BLaER1 treated with 17β-estradiol and CSF1 and Interleukin-3, amounts not matched to agents 10 nM and 100 nM (cell line): ENCODE results near the gene ZNF488.

Source experiments
- H3K27ac ChIP-seq, 11 experiments: shearing (Covaris generic); formaldehyde crosslinking; 2 replicates each; pipeline ENCODE4 v1.8.1; 2022
- H3K27me3 ChIP-seq, 11 experiments: shearing (Covaris generic); formaldehyde crosslinking; 2 replicates each; pipeline ENCODE4 v1.8.1; 2022
- H3K36me3 ChIP-seq, 11 experiments: shearing (Covaris generic); formaldehyde crosslinking; 2 replicates each; pipeline ENCODE4 v1.8.1; 2022
- H3K4me1 ChIP-seq, 10 experiments: shearing (Covaris generic); formaldehyde crosslinking; 2 replicates each; pipeline ENCODE4 v1.8.1; 2022
- H3K4me2 ChIP-seq, 11 experiments: shearing (Covaris generic); formaldehyde crosslinking; 2 replicates each; pipeline ENCODE4 v1.8.1; 2022
- H3K4me3 ChIP-seq, 10 experiments: shearing (Covaris generic); formaldehyde crosslinking; 2 replicates each; pipeline ENCODE4 v1.8.1; 2022
- H3K9ac ChIP-seq, 11 experiments: shearing (Covaris generic); formaldehyde crosslinking; 2 replicates each; pipeline ENCODE4 v1.8.1; 2022
- H3K9me3 ChIP-seq, 11 experiments: shearing (Covaris generic); formaldehyde crosslinking; replicated peaks in 1 of 11; 2 replicates each; pipeline ENCODE4 v1.8.1; 2022
- H4K20me1 ChIP-seq, 11 experiments: shearing (Covaris generic); formaldehyde crosslinking; 2 replicates each; pipeline ENCODE4 v1.8.1; 2022
- Cebpa-rat ChIP-seq, 11 experiments: shearing (Covaris generic); IDR thresholded peaks; 2 replicates each; pipeline ENCODE4 v1.8.1; 2022

The ZNF488 gene

DNA sequence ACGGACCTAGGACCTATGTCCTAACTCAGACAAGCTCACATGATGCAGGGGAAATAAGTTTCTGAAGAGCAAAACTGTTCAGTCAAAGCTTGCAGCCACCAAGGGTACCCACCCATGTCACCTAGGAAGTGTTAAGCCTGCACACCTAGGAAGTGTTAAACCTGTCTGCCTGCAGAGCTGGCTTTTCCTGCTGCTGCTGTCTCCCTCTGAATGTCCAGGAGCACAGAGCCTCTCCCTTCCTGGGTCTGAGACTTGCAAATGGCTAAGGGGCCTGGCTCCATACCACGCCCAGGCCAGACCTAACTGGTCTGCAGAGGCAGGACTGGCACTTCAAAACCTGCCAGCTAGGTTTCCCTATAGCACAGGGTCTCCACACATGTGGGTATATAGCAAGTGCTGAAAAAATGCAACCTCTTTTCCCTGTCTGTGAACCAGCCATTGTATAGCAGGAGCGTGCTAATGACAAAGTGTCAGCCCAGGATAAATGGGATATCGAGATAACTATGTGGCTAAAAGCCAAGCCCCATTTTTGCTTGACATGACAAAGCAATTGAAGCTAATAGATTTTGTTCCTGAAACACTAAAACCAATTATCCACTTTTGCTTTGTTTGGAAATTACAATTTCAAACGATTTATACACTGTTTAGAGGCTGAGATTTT lies 60.3 kb downstream of the ZNF488 start:
- TF ChIP-seq Cebpa-rat (IDR thresholded peaks at IDR 0.05): no peak
- Histone ChIP-seq H3K27ac (no peak overlapping the region), H3K27me3 (no peaks in the 10 kb centered on the region), H3K9me3 (no peaks in the 10 kb centered on the region), H3K4me1 (no peaks in the 10 kb centered on the region), H3K4me3 (no peak overlapping the region), H4K20me1 (peaks cover 0 to 4% (median 0%) of the 10 kb centered on the region in 11 experiments; a peak in 1 of 22 replicates), H3K4me2 (no peak overlapping the region), H3K36me3 (no peaks in the 10 kb centered on the region), H3K9ac (no peak overlapping the region)

DNA sequence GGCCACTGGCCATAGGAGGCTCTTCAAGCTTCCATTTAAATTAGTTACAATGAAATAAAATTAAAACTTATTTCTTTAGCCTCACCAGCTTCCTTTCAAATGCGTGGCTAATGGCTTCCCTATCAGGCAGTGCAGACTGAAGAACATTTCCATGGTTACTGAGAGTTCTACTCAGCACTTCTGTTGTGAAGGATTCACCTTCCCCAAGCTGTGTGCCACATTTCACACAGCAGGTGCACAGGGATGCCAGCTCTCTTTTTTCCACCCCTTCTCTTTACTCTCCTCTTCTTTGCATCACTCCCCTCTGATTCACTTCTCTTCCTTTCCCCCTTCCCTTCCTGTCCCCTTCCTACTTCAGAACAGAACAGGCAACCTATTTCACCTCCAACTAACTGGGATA lies 61.0 kb downstream of the ZNF488 start:
- no peaks in the 10 kb centered on the region for H3K9me3 ChIP-seq
- no peaks in the 10 kb centered on the region for H3K27me3 ChIP-seq
- no peak for TF ChIP-seq Cebpa-rat (IDR thresholded peaks at IDR 0.05)
- H3K4me3 ChIP-seq: no peak overlapping the region
- H3K4me2 ChIP-seq: no peak overlapping the region
- H3K27ac ChIP-seq: no peak overlapping the region
- H3K4me1 ChIP-seq: no peaks in the 10 kb centered on the region
- H4K20me1 ChIP-seq: peaks cover 0 to 4% (median 0%) of the 10 kb centered on the region in 11 experiments; a peak in 1 of 22 replicates
- no peaks in the 10 kb centered on the region for H3K36me3 ChIP-seq
- H3K9ac ChIP-seq: no peak overlapping the region

DNA sequence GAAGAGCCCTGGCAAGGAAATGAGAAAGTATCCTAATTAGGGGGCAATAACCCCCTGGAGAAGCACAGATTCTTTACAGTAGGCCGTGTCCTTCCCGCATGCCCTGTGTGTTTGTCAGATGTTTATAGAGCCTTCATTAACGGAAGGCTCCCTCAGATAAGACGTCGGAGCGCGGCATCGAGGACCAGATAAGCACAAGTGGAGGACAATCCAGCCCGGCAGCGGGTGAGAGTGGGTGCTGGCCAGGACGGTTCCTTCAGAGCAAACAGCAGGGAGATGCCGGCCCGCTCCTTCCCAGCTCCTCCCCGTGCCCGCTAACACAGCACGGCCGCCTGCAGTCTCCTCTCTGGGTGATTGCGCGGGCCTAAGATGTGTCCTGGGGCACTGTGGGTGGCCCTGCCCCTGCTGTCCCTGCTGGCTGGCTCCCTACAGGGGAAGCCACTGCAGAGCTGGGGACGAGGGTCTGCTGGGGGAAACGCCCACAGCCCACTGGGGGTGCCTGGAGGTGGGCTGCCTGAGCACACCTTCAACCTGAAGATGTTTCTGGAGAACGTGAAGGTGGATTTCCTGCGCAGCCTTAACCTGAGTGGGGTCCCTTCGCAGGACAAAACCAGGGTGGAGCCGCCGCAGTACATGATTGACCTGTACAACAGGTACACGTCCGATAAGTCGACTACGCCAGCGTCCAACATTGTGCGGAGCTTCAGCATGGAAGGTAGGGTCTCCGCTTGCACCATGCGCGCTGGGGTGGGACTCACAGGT lies 61.6 kb downstream of the ZNF488 start, which contains the start of gene GDF2:
Gene GDF2 (plus strand): TSS at position 155 of the 762 bp plus-strand sequence. CDS start 215 bp downstream, at position 370.
- Histone ChIP-seq H3K27ac (no peak within 1 kb of the TSS), H3K36me3 (no peaks in the 10 kb centered on the region), H3K9ac (no peak within 1 kb of the TSS), H3K4me3 (no peak within 1 kb of the TSS), H3K4me2 (no peak within 1 kb of the TSS), H3K9me3 (no peaks in the 10 kb centered on the region), H4K20me1 (peaks cover 0 to 4% (median 0%) of the 10 kb centered on the region in 11 experiments; a peak in 1 of 22 replicates), H3K27me3 (no peaks in the 10 kb centered on the region), H3K4me1 (no peaks in the 10 kb centered on the region)
- no peak for TF ChIP-seq Cebpa-rat (IDR thresholded peaks at IDR 0.05)

DNA sequence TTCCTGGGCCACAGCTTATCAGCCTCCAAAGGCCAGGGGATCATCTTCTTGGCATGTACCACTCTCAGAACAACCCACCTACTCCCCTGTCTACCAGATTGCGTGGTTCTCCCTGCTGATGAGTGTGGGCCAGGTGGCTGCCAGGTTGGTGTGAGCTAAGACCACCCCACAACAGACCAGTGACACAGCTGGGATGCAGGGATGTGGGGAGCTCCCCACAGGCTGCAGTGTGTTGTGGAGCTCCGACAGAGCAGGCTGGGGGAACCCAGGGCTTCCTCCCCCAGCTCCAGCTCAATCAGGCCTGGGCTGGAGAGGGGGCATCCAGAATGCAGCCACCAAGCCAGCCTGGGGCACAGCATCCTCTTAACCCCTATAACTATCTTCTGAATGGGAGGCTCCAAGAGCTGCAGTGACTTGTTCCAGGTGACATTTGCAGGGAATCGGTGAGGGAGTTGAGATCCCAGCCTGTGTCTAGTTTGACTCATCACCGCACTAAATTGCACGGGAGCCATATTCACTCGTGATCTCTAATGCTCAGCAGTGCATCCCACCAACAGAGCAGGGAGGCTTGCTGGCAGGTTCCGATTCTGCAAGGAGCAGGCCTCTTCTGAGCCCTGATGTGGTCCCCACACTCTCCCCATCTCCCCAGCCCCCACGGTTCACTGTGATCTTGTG lies 62.4 kb downstream of the ZNF488 start:
- no peak for TF ChIP-seq Cebpa-rat (IDR thresholded peaks at IDR 0.05)
- Histone ChIP-seq H3K27me3 (no peaks in the 10 kb centered on the region), H3K27ac (no peak overlapping the region), H3K9me3 (no peaks in the 10 kb centered on the region), H4K20me1 (peaks cover 0 to 4% (median 0%) of the 10 kb centered on the region in 11 experiments; a peak in 1 of 22 replicates), H3K36me3 (no peaks in the 10 kb centered on the region), H3K9ac (no peak overlapping the region), H3K4me2 (no peak overlapping the region), H3K4me3 (no peak overlapping the region), H3K4me1 (no peaks in the 10 kb centered on the region)

DNA sequence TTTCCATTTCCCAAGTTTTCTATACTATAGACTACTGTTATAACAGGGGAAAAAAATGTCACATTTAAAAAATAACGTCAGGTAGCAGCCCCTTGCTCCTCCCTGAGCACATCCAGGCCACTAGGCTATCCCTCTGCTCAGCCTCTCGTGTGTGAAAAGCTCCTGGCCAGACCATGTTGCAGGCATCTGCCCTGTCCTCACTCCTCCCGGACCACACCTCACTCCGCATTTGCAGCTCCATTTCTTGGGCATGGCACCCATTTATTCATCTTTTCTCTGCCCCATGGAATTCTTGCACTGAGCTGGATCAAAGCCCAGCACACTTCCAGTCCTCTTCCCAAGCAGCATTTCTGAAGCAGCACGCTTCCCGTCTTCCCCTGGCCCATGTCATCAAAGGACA lies 63.3 kb downstream of the ZNF488 start:
- Histone ChIP-seq H4K20me1 (peaks cover 0 to 4% (median 0%) of the 10 kb centered on the region in 11 experiments; a peak in 1 of 22 replicates), H3K9me3 (no peaks in the 10 kb centered on the region), H3K4me3 (no peak overlapping the region), H3K4me2 (no peak overlapping the region), H3K27me3 (no peaks in the 10 kb centered on the region), H3K36me3 (no peaks in the 10 kb centered on the region), H3K27ac (no peak overlapping the region), H3K9ac (no peak overlapping the region), H3K4me1 (no peaks in the 10 kb centered on the region)
- no peak for TF ChIP-seq Cebpa-rat (IDR thresholded peaks at IDR 0.05)

DNA sequence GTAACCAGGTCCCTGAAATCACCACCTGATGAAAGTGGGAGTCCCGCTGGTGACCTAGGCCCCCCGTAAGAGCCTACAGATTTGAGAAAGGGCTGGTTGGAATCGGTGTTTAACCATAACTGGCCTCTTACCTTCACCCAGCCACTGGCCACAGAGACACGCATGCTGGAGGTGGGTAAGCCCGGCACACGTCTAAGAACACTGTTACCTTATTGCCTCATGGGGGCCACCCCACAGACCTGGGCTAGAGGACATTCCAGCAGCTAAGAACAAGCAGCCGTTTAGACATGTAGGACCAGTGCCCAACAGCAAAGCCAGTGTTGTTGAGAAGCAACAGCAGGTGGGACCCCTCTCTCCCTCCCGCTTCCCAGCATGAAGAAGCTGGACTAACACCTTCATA lies 64.3 kb downstream of the ZNF488 start:
- Histone ChIP-seq H3K9me3 (no peaks in the 10 kb centered on the region), H3K4me3 (no peak overlapping the region), H4K20me1 (peaks cover 0 to 4% (median 0%) of the 10 kb centered on the region in 11 experiments; a peak in 1 of 22 replicates), H3K36me3 (no peaks in the 10 kb centered on the region), H3K9ac (no peak overlapping the region), H3K27ac (no peak overlapping the region), H3K4me1 (no peaks in the 10 kb centered on the region), H3K4me2 (no peak overlapping the region), H3K27me3 (no peaks in the 10 kb centered on the region)
- no peak for TF ChIP-seq Cebpa-rat (IDR thresholded peaks at IDR 0.05)

DNA sequence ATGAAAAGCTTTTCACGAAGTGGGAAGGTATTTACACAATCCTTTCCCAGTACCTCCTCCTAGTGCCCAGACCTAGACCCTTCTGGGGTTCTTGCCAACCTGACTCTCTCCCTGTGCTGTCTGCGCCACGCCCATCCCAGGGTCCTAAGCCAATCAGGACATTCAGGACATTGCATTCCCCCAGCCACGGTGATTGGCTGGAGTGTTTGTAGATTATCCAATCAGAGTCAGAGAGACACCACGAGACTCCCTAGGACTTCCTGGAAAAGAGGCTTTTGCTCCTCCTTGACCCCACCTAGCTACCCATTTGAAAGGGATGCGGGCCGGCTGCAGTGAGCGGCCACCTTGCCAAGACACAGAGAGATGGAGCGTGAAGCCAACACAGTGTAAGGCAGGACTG lies 65.4 kb downstream of the ZNF488 start:
- H3K27me3 ChIP-seq: no peaks in the 10 kb centered on the region
- H3K9me3 ChIP-seq: no peaks in the 10 kb centered on the region
- no peak overlapping the region for H3K9ac ChIP-seq
- H3K4me3 ChIP-seq: no peak overlapping the region
- H3K4me2 ChIP-seq: no peak overlapping the region
- no peaks in the 10 kb centered on the region for H3K4me1 ChIP-seq
- H4K20me1 ChIP-seq: peaks cover 0 to 4% (median 0%) of the 10 kb centered on the region in 11 experiments; a peak in 1 of 22 replicates
- TF ChIP-seq Cebpa-rat (IDR thresholded peaks at IDR 0.05): no peak
- H3K36me3 ChIP-seq: no peaks in the 10 kb centered on the region
- H3K27ac ChIP-seq: no peak overlapping the region

DNA sequence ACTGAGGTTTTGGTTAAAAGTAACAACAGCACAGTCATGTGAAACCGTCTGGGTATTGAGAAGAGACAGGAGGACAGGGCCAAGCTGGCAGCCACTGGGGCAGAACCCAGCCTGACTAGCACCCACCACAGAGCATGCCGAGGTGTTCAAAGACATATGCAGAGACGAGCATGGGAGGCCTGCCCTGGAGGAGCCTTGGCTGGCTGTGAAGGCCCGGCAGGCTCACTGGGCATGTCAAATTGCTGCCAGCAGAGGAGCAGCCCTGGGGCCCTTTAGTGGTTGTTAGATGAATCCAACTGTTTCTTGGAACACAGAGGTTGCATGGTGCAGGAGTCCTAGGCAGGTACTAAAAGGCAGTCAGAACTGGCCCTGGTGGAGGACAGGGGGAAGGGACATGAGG lies 66.8 kb downstream of the ZNF488 start:
- TF ChIP-seq Cebpa-rat (IDR thresholded peaks at IDR 0.05): no peak
- Histone ChIP-seq H3K4me3 (no peak overlapping the region), H3K27me3 (no peaks in the 10 kb centered on the region), H4K20me1 (no peaks in the 10 kb centered on the region), H3K9me3 (no peaks in the 10 kb centered on the region), H3K4me1 (peaks cover 0 to 4% (median 0%) of the 10 kb centered on the region in 10 experiments; a peak in 3 of 20 replicates), H3K9ac (no peak overlapping the region), H3K27ac (no peak overlapping the region), H3K4me2 (no peak overlapping the region), H3K36me3 (no peaks in the 10 kb centered on the region)

DNA sequence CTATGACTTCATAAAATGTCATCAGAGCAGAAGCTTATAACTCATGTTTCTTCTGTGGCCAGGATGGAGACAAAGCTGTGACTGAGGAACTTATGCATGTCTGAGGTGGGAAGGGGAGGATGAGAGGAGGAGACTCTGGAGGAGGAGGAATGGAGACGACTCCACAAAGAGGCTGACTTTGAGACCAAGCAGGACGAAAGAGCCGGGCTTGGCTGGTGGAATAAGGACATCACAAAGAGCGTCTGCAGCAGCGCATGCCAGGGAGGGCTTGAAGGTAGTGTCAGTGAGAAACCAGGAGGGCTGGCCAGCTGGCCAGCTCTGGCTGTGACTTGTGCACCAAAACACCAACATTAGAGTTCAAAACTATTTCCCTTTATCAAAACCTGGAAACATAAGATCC lies 68.0 kb downstream of the ZNF488 start:
- no peak for TF ChIP-seq Cebpa-rat (IDR thresholded peaks at IDR 0.05)
- no peak overlapping the region for H3K4me2 ChIP-seq
- H3K9ac ChIP-seq: no peak overlapping the region
- H3K27ac ChIP-seq: no peak overlapping the region
- H3K4me3 ChIP-seq: no peak overlapping the region
- H3K27me3 ChIP-seq: no peaks in the 10 kb centered on the region
- H3K36me3 ChIP-seq: no peaks in the 10 kb centered on the region
- peaks cover 0 to 15% (median 10%) of the 10 kb centered on the region in 10 experiments; a peak in 17 of 20 replicates for H3K4me1 ChIP-seq
- H4K20me1 ChIP-seq: no peaks in the 10 kb centered on the region
- H3K9me3 ChIP-seq: no peaks in the 10 kb centered on the region
